HEK293 (cell line): ENCODE measurements around the gene TECPR2.

ENCODE experiments used
- CTCF ChIP-seq: fragments of 450-650 bp; formaldehyde crosslinking; IDR thresholded peaks from 2 replicates; pipeline ENCODE4 v1.5.1; 2016; ENCODE audit warnings: missing biosample characterization, missing genetic modification characterization
- ELK4 ChIP-seq: IDR thresholded peaks from 2 replicates; pipeline ENCODE4 v1.6.1; 2011; ENCODE audit warnings: mild to moderate bottlenecking, low read depth, low read length, borderline replicate concordance
- HOXC10 ChIP-seq: sonication (generic); formaldehyde crosslinking; IDR thresholded peaks from 2 replicates; pipeline ENCODE4 v1.8.1; 2023; ENCODE audit warnings: mild to moderate bottlenecking, missing genetic modification reagents
- MZF1 ChIP-seq: fragments of 450-650 bp; formaldehyde crosslinking; IDR thresholded peaks from 2 replicates; pipeline ENCODE4 v1.5.1; 2017; ENCODE audit warnings: missing biosample characterization, missing genetic modification characterization, borderline replicate concordance
- REST ChIP-seq: fragments of 450-650 bp; formaldehyde crosslinking; IDR thresholded peaks from 2 replicates; pipeline ENCODE4 v1.5.1; 2016; ENCODE audit warnings: missing biosample characterization, missing genetic modification characterization
- ZNF138 ChIP-seq: fragments of 450-650 bp; formaldehyde crosslinking; IDR thresholded peaks from 2 replicates; pipeline ENCODE4 v1.5.1; 2016; ENCODE audit warnings: missing biosample characterization, missing genetic modification characterization, borderline replicate concordance
- ZNF24 ChIP-seq: fragments of 450-650 bp; formaldehyde crosslinking; IDR thresholded peaks from 2 replicates; pipeline ENCODE4 v1.5.1; 2016; ENCODE audit warnings: missing biosample characterization, missing genetic modification characterization

- TF ChIP-seq HOXC10 (CRISPR knock-in tag) (no peak), ZNF138 (tag by site-specific recombination) (no peak), MZF1 (tag by site-specific recombination) (no peak), CTCF (tag by site-specific recombination) (no peak), REST (tag by site-specific recombination) (no peak), ELK4 (no peak), ZNF24 (no peak)
These were observed 16.1 kb downstream of the TECPR2 start for GRCh38 chr14:102378830-102379229.
